GM19328 (cell line): Measurements from ENCODE around the gene PI4K2A.

Source experiments
- ATAC-seq: cut with Tn5 transposase; IDR thresholded peaks from one replicate; pipeline ENCODE4 v1.9.1; 2021; ENCODE audit warnings: mild to moderate bottlenecking, moderate library complexity; ENCODE audit not compliant: unreplicated experiment

The PI4K2A gene

DNA sequence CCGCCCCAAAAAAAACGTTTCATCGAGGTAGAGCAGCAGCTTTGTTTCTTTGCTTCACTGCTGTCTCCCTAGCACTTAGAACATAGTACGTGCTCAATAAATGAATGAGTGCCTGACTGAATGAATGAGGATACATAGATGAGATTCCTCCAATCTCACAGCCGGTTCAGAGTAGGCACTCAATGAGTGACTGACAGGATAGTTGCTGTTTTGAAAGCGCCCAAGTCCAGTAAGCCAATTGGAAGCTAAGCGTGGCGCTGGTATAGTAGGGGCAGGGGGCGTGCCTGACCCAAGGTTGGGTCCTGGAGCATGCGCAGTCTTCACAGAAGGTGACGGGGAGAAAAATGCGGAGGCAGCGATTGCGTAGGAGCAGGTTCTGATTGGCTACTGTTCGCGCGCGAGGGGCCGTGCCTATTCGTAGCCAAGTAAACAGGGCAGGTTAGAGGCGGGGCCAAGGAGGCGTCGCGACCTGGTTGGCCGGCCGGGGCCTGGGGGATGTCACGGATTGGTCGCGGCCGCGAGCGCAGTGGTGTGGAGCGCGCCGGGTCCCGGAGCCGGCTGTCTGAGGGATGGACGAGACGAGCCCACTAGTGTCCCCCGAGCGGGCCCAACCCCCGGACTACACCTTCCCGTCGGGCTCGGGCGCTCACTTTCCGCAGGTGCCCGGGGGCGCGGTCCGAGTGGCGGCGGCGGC lies at the start of gene PI4K2A:
TSS of gene PI4K2A (plus strand) at position 498 of the 694 bp plus-strand sequence. CDS start at position 570, 72 bp downstream.
- peak; percentile 99 for ATAC-seq

DNA sequence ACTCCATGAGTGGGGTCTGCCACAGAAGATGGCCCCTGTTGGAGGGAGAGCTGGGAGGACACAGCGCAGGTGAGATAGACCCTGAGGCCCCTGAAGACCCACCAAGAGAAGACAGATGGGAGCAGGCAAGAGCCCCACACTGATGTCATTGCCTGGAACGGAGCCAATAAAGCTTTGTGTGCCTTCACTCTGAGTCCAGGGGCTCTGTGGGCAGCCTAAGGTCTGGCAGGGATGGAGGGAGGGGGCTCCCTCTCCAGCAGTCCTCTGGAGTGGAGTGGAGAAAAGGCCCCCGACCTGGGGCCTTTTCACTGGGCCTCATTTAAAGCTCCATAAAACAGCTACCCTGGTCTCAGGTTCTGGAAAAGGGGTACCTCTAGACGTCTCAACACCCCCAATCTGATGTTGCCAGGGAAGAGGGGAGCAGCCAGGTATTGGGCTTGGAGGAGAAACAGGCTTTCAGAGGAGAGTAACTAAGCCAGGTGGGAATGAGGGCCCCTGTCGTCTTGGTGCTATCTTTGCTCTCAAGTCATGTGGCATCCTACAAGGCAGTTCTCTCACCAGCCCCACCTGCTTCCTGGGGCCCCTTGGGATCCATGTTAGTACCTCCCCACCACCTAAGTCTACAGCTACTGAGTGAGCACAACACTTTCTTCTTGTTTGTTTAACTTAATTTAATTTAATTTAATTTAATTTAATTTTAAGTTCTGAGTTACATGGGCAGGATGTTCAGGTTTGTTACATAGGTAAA lies 49.5 kb upstream of the PI4K2A start:
- no peak for ATAC-seq

DNA sequence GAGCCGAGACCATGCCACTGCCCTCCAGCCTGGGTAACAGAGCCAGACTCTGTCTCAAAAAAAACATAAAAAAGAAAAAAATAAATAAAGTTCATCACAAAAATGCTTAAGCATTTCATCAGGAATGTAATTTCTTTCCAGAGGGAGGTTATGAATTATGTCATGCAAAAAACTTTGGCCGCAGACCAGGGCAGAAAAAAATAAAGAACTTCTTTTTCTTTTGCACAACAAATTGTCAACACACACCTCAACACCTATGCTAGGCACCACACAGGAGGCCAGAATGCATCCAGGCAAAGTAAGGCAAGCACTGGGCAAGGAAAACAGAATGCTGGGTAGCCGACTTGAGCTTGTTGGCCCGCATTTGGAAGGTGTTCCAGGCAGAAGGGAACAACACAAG lies 47.0 kb upstream of the PI4K2A start:
- no peak for ATAC-seq

DNA sequence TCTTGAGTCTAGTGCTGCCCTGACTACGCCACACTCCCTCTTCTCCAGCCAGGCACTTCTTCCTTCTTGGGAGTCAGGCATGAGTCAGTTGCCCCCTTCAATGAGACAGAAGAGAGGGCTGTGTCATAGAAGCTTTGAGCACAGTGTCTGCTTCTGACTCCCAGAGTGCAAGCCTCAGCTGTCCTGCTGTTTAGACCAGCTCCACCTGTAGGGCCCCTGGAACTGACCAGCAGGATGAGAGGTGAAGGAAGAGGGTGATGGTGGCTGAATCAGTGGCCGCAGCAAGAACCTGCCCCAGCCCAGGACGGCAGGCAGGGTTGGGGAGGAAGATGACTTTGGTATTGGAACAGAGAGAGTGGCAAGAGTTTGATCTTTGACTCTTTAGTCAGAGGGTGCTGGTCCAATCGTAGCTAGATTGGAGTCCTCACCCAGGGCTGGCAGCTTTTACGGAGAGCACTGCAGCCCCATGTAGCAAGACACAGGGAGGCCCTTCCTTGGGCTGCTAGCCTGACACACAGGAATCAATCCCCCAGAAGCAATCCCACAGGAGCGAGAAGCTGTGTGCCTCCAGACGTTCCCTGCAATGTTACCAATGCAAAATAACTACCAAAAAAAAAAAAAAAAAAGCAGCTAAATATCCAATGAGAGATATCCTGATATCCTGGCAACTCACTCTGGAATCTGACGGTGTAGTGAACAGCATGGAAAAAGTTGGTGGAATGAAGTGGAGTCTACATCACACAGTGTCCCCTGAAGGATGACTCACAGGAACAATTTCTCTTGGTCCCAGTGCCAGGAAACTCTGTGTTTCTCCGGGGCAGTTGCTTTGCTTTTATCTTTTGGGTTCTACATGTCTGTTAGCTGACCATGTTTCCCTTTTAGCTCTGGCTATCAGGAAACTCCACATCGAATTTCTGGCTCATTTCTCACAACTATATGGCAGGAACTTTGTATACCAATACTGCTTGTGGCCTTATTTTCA lies 44.1 kb upstream of the PI4K2A start:
- ATAC-seq: no peak

DNA sequence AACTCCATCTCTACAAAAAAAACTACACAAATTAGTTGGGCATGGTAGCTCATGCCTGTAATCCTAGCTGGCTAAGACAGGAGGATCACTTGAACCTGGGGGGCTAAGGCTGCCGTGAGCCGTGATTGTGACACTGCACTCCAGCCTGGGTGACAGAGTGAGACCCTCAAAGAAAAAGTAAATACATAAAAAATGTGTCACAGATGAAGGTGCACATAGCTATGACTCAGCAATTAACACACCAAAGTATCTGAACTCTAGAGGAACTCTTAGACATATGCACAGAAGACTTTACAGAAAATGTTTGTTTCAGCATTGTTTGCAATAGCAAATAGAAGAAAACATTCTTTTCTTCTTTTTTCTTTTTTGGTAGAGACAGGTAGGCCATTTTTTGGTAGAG lies 42.7 kb upstream of the PI4K2A start:
- no peak for ATAC-seq

DNA sequence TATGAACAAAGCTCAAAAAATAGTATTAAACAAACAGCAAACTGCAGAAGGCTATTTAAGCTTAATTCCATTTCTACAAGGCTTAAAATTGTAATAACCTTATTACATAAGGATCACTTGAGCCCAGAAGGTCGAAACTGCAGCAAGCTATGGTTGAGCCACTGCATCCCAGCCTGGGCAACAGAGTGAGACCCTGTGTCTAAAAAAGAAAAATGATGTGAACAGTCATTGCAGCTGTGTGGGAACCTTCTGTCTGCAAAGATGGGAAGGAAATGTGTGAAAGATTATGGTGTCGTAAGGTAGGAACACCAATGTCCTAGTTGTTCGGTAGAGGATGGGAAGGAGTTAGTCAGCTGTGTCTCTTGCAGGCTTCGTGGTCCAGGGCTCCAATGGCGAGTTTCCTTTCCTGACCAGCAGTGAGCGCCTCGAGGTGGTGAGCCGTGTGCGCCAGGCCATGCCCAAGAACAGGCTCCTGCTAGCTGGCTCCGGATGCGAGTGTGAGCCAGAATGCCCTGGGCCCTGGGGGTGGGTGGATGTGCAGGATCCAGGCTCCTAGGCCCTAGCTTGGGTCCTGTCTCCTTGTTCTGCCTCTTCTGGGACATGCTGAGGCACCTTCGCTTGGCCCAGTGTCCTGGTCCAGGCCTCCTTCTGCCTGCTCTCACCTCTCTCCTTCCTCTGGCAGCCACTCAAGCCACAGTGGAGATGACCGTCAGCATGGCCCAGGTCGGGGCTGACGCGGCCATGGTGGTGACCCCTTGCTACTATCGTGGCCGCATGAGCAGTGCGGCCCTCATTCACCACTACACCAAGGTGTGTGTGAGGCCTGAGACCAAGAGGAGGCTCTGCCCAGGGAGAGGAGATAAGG lies 41.8 kb upstream of the PI4K2A start:
- no peak for ATAC-seq

DNA sequence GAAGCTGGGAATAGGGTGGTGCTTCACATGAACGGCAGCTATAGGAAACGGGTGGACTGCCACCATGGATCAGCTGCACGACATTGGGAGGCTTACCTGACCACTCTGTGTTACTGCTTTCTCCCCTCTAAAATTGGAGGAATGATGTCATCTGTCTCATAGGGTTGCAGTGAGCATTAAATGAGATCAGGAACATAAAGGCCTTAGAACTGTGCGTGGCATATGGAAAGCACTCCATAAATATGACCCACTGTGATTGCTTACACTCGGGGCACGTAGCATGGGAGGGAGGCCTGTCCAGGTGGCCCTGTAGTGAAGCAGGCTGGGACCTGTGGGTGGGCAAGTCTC lies 41.2 kb upstream of the PI4K2A start:
- no peak for ATAC-seq

DNA sequence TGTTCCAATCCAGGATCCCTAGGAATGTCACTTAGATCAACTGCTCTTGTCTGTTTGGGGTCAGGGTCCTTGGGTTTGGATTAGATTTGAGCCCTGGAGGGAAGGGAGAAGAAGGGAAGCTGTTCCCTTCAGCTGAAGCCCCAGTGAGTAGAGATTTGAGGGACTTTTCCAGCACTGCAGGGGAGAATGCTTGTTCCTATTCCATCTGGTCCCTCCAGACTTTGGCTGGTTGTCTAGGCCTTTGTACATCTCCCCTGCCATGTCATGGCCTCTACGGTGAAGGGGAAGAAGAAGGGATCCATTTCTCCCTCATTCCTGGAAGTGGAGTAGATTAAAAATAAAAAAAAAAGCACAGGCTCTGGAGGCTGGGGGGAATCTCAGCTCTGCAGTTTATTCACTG lies 39.9 kb upstream of the PI4K2A start:
- no peak for ATAC-seq

DNA sequence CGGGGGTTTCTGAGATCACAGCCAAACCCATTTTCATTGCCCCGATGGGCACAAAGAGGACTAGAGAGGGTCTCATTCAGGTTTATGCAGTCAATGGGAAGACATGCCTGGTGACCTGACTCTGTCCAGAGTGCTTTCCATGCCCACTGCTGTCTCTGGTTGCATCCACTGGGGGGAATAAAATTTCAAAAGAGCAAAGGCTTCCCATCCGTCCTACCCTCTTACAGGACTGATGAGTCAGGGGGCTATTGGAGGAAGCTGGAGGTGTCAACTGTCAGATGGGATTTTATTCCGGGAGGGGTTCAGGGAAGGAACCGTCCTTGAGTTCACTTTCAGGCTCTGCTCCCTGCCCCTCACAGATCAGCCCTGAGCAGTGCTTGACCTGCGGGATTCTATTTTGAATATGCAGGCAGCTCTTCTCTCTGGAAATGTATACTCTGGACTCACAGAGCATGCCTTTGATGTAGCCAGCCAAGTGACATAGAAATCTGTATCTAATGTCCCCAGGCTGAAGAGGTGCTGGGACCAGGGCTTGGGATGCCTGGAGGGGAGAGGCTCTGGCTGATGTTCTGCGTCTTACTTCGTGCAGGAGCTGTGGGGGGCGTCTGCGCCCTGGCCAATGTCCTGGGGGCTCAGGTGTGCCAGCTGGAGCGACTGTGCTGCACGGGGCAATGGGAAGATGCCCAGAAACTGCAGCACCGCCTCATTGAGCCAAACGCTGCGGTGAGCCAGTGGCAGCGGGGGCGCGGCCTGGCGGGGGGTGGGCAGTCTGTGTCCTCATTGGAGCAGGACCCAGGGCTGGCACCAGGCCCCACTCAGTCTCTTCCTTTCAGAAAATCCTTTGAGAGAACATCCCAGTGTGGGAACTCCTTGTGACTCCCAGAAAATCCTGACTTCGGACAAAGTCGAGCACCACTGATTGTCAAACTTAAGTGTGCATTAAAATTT lies 38.9 kb upstream of the PI4K2A start:
- no peak for ATAC-seq

DNA sequence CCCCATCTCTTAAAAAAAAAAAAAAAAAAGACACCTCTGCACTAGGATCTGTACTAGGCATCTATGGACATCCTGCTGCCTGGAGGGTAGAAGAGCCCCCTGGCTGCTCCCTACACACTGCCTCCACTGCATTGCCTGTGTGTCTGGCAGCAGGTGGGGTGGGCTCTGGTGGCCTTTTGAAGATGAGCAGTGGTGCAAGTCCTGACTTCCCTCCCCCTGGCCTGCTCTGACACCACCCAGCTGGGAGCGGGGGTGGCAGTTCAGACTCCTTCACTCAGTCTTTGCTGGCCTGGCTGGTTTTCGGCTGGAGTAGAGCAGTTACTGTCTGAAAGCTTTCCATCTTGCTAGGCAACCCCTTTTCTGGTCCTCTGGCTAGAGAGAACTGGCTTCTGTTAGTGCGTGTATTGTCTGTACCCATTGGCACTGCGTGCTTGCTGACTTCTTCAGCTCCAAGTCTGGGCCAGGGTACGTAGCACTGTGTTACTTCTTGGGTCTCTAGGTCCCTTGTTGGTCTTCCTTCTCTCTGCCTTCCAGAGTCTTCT lies 33.3 kb upstream of the PI4K2A start:
- ATAC-seq: no peak

DNA sequence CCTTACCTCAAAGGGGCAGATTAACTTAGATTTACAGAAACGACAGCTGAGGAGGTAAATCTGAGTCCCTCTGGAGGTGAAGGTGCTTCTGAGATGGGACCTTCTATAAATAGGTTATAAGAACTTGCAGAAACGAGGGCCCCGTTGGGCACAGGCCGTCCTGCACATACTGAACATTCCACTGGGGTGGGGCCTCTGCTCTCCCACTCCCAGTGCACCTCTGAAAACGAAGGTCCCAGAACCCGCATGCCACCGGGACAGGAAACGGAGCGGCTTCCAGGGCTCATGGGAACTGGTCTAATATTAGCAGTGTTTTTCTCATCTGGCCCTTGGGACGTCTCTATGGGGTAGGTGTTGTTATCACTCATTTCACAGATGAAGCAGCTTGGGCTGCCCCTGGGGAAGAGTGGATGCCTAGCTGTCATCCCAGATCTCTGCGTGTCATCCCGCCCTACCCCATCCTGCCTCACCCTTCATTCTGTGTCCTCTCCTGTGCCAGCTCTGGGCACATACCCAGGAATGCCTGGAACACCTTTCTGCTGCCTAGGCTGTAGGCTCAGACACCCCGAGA lies 31.4 kb upstream of the PI4K2A start:
- no peak for ATAC-seq

DNA sequence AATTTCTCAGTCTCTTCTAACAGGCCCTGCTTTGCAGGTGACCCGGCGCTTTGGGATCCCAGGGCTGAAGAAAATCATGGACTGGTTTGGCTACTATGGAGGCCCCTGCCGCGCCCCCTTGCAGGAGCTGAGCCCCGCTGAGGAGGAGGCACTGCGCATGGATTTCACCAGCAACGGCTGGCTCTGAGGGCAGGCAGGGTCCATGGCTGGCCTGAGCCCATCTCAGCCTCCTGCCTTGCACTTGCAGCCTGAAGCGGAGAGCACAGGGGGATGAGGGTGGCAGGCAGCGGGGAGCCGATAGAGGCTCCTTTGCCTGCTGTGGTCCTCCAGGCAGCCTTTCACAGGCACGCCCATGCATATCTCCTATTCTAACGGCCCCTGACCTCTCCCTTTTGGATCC lies 29.0 kb upstream of the PI4K2A start:
- no peak for ATAC-seq

DNA sequence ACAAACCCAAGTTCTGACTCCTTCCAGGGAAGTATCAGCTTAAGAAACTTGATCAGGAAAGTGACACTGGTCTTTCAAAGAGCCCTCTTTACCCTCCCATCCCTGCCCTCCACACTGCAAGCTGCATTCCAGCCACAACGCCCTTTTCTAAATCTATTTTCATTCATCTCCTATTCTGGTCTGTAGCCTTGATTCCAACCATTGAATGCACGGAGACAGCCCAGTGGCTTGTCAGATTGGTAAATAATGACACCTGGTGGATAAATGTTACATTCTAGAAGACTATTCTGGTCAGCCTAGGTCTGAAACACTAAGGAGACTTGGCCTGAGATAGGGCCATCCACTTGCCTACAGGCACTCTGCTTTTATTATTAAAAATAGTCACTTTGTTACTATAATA lies 28.1 kb upstream of the PI4K2A start:
- ATAC-seq: no peak

DNA sequence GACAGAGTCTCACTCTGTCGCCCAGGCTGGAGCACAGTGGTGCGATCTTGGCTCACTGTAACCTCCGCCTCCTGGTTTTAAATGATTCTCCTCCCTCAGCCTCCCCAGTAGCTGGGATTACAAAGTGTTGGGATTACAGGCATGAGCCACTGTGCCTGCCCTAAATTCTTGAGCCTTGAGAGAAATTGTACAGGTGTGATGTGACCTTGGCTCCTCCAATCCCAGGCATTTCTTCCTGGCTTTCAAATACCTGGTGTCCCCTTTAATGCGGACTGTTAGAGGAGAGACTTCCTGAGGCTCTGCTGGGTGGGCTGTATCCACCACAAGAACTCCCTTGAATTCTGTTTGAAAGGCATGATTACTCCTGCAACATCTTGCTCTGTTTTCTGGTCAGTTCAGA lies 22.2 kb upstream of the PI4K2A start:
- ATAC-seq: no peak

DNA sequence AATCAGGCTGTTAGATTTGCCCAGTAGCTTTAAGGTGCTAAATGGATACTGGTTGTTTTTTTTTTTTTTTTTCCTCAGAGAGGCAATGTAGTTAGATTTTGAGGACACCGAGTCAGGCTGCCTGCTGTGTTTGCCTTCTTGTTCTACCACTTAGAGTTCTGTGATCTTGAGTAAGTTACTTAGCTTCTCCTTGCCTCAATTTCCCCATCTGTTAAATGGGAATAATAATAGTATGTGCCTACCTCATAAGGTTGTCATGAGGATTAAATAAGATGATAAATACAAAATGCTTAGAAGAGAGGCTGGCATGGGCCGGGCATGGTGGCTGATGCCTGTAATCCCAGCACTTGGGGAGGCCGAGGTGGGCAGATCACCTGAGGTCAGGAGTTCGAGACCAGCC lies 21.7 kb upstream of the PI4K2A start:
- no peak for ATAC-seq

DNA sequence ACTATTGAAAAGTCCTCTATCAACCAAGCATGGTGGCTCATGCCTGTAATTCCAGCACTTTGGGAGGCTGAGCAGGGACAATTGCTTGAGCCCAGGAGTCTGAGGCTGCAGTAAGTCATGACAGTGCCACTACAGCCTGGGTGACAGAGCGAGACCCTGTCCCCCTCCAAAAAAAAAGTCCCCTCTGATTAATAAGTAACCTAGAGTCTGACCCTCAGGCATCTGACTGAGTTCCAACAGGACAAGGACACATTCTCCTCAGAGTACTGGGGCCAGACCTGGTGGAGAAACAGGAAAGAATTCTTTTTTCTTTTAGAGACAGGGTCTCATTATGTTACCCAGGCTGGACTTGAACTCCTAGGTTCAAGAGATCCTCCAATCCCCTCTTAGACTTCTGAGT lies 17.2 kb upstream of the PI4K2A start:
- ATAC-seq: no peak

DNA sequence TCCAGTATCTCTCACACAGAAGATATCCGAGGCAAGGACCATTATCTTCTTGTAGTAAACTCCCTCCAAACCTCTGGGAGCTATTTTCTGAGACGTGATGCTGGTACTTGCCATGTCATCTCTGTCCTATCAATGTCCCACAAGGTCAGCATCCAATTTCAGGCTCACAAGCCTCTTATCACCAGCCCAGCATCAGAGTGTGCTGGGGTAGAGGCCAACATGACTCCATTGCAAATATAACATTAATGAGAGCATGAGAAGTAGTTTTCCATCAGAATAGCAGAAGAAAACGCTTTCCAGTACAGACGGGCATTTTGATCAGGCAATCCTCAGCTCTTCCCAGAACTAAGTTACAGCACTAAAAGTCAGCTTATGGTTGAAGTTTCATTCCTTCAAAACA lies 12.7 kb upstream of the PI4K2A start:
- ATAC-seq: no peak

DNA sequence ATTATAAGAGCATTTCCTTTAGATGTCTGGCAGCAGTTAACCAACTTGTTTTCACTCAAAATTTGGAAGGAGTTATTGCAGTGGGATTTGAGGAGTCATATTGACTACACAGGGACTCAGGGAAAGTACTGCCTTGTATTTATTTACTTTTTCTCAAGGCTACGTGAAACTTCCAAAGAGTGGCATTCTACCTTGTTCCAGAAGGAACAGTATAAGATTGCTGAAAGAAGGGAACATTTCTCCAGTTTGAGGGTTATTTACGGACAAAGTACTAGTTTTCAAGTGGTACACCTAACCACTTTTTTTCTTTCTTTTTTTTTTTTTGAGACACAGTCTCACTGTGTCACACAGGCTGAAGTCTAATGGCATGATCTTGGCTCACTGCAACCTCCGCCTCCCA lies 12.2 kb upstream of the PI4K2A start:
- no peak for ATAC-seq

DNA sequence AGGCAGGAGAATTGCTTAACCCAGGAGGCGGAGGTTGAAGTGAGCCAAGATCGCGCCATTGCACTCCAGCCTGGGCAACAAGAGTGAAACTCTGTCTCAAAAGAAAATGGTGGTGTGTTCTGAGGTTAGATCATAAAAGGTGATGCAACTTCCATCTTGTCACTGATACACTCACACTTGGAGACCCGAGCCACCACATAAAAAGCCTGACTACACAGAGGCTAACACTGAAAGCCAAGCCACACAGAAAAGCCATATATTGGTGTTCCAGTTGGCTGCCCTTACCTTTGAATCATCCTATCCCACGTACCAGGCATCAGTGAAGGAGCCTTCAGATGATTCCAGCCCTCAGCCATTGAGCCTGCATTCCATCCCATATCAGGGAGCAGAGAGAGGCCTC lies 11.2 kb upstream of the PI4K2A start:
- no peak for ATAC-seq
